Epidermal melanocyte (primary cell): Measurements from ENCODE around the gene RBM33.
A peak's percentile ranks its signal among the peaks of the same experiment; 100 is the strongest.

Source experiments
- DNase-seq: peaks from one replicate; pipeline ENCODE4 v3.0.0; 2011; ENCODE audit warnings: low spot score; ENCODE audit not compliant: insufficient read length

RBM33 gene

GRCh38 chr7:155791214-155791737 lies 146.8 kb downstream of the RBM33 start:
- no peak for DNase-seq

GRCh38 chr7:155791836-155792235 lies 147.4 kb downstream of the RBM33 start:
- DNase-seq = no peak

- DNase-seq = no peak
These were observed 148.0 kb downstream of the RBM33 start for GRCh38 chr7:155792315-155792960.

- DNase-seq = no peak
These were observed 148.6 kb downstream of the RBM33 start for GRCh38 chr7:155792999-155793560.

- DNase-seq = no peak
These were observed 149.3 kb downstream of the RBM33 start for GRCh38 chr7:155793720-155794119.

GRCh38 chr7:155794196-155794595 lies 149.7 kb downstream of the RBM33 start:
- no peak for DNase-seq

- DNase-seq = no peak
These were observed 150.9 kb downstream of the RBM33 start for GRCh38 chr7:155795401-155795800.

GRCh38 chr7:155795951-155796350 lies 151.5 kb downstream of the RBM33 start:
- DNase-seq = no peak

GRCh38 chr7:155796381-155797261 lies 152.2 kb downstream of the RBM33 start:
- DNase-seq = peak; percentile 59

- no peak for DNase-seq
These were observed 153.1 kb downstream of the RBM33 start for GRCh38 chr7:155797262-155798250.

GRCh38 chr7:155798673-155799439 lies 154.4 kb downstream of the RBM33 start:
- DNase-seq = no peak

- no peak for DNase-seq
These were observed 155.1 kb downstream of the RBM33 start for GRCh38 chr7:155799514-155799913.

GRCh38 chr7:155800301-155800700 lies 155.8 kb downstream of the RBM33 start:
- DNase-seq = no peak

- no peak for DNase-seq
These were observed 156.3 kb downstream of the RBM33 start for GRCh38 chr7:155800741-155801267.

- no peak for DNase-seq
These were observed 157.8 kb downstream of the RBM33 start for GRCh38 chr7:155802291-155802690.

- DNase-seq = no peak
These were observed 158.5 kb downstream of the RBM33 start for GRCh38 chr7:155802906-155803417.

- no peak for DNase-seq
These were observed 159.2 kb downstream of the RBM33 start for GRCh38 chr7:155803418-155804376.

GRCh38 chr7:155804431-155804831 lies 160.0 kb downstream of the RBM33 start:
- DNase-seq = no peak
